ENCODE data around the gene GRAMD1A.
"Not testable (repeated sequence)": the region's sequence is repeated elsewhere in the genome, so short reads cannot be mapped to it uniquely, and the experiment has no call there.

Gene GRAMD1A

GRCh38 chr19:35038623-35039512, 38.7 kb downstream of the GRAMD1A start:
- no peak for DNase-seq (ENCODE audit: low spot score)

- no peak for DNase-seq (ENCODE audit: low spot score)
These were observed 40.0 kb downstream of the GRAMD1A start for GRCh38 chr19:35039881-35040825.

- no peak for DNase-seq (ENCODE audit: low spot score)
These were observed 40.9 kb downstream of the GRAMD1A start for GRCh38 chr19:35040826-35041547.

- DNase-seq (ENCODE audit: low spot score), result no peak
These were observed 41.5 kb downstream of the GRAMD1A start, which contains the start of gene HPN for GRCh38 chr19:35041548-35042055. Gene HPN (plus strand): TSS chr19:35041721. CDS start chr19:35042507, 786 bp downstream.

- no peak for DNase-seq (ENCODE audit: low spot score)
These were observed 42.1 kb downstream of the GRAMD1A start for GRCh38 chr19:35042056-35042730.

- DNase-seq (ENCODE audit: low spot score), result no peak
These were observed 43.0 kb downstream of the GRAMD1A start for GRCh38 chr19:35042954-35043604.

- no peak for DNase-seq (ENCODE audit: low spot score)
These were observed 43.8 kb downstream of the GRAMD1A start for GRCh38 chr19:35043906-35044305.

- peak; percentile 84 for DNase-seq (ENCODE audit: low spot score)
These were observed 44.4 kb downstream of the GRAMD1A start for GRCh38 chr19:35044317-35045117.

- DNase-seq (ENCODE audit: low spot score), result peak; percentile 78
These were observed 45.7 kb downstream of the GRAMD1A start for GRCh38 chr19:35045667-35046300.

- no peak for DNase-seq (ENCODE audit: low spot score)
These were observed 46.3 kb downstream of the GRAMD1A start for GRCh38 chr19:35046461-35046860.

- no peak for DNase-seq (ENCODE audit: low spot score)
These were observed 48.8 kb downstream of the GRAMD1A start for GRCh38 chr19:35048911-35049411.

GRCh38 chr19:35049456-35049855, 49.3 kb downstream of the GRAMD1A start:
- no peak for DNase-seq (ENCODE audit: low spot score)

- DNase-seq (ENCODE audit: low spot score), result not testable (repeated sequence)
These were observed 50.5 kb downstream of the GRAMD1A start for GRCh38 chr19:35050662-35051061.

GRCh38 chr19:35051268-35051667, 51.1 kb downstream of the GRAMD1A start:
- DNase-seq (ENCODE audit: low spot score), result not testable (repeated sequence)

- DNase-seq (ENCODE audit: low spot score), result no peak
These were observed 51.7 kb downstream of the GRAMD1A start for GRCh38 chr19:35051796-35052195.

- no peak for DNase-seq (ENCODE audit: low spot score)
These were observed 52.6 kb downstream of the GRAMD1A start for GRCh38 chr19:35052599-35053190.

- no peak for DNase-seq (ENCODE audit: low spot score)
These were observed 53.7 kb downstream of the GRAMD1A start for GRCh38 chr19:35053667-35054293.

- DNase-seq (ENCODE audit: low spot score), result no peak
These were observed 54.5 kb downstream of the GRAMD1A start for GRCh38 chr19:35054626-35055025.
